Retinal pigment epithelial cell (primary cell): Measurements from ENCODE around the gene FBXL7.

Experiments used
- DNase-seq: peaks from one replicate; pipeline ENCODE4 v3.0.0-alpha.2; 2010; ENCODE audit warnings: low read depth
- H3K4me3 ChIP-seq: 2 replicates; pipeline ENCODE4 v1.5.1; 2011; ENCODE audit warnings: mild to moderate bottlenecking, low read length, control low read depth, moderate library complexity
- TF ChIP-seq, protein P1 (sequence below): conservative IDR thresholded peaks from 2 replicates; pipeline ENCODE4 v1.5.1; 2011; ENCODE audit warnings: low read depth, low read length, control low read depth, inconsistent platforms

FBXL7 gene

DNA sequence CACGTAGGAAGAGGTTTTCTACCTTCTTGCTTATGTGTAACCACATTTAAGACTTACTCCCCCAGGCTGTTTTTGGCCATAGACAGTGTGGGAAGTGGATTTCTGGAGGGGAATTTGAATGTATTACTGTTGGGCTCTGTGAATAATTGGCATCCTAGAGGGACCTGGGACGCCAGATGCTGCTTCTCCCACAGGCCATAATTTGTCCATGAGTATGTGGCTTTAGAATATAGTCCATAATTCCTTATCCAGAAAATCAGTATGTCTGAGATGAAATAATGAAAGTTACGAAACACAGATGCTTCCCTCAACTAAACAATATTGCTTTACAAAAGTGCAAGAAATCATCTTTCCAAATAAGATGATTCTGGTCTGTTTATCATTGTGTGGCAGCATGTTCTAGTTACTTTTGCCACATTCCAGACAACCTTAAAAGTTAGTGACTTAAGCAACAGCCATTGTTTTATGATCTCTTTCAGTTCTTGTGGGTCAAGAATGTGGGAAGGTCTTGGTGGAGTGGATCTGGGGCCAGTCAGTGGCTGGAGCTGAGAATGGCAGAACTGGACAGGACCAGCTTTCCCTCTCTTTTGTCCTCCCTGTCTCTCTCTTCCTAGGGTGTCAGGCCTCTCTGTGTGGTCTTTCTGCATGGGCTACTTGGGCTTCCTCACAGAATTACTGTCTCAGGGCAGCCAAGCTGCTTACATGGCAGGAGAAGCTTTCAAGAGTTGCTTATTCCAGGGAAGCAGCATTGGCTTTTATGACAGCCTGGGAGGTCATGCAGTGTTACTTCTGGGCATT lies 79.4 kb downstream of the FBXL7 start:
- TF ChIP-seq, protein P1, sequence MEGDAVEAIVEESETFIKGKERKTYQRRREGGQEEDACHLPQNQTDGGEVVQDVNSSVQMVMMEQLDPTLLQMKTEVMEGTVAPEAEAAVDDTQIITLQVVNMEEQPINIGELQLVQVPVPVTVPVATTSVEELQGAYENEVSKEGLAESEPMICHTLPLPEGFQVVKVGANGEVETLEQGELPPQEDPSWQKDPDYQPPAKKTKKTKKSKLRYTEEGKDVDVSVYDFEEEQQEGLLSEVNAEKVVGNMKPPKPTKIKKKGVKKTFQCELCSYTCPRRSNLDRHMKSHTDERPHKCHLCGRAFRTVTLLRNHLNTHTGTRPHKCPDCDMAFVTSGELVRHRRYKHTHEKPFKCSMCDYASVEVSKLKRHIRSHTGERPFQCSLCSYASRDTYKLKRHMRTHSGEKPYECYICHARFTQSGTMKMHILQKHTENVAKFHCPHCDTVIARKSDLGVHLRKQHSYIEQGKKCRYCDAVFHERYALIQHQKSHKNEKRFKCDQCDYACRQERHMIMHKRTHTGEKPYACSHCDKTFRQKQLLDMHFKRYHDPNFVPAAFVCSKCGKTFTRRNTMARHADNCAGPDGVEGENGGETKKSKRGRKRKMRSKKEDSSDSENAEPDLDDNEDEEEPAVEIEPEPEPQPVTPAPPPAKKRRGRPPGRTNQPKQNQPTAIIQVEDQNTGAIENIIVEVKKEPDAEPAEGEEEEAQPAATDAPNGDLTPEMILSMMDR, result no peak
- no peak for DNase-seq
- H3K4me3 ChIP-seq, result no peak overlapping the region

DNA sequence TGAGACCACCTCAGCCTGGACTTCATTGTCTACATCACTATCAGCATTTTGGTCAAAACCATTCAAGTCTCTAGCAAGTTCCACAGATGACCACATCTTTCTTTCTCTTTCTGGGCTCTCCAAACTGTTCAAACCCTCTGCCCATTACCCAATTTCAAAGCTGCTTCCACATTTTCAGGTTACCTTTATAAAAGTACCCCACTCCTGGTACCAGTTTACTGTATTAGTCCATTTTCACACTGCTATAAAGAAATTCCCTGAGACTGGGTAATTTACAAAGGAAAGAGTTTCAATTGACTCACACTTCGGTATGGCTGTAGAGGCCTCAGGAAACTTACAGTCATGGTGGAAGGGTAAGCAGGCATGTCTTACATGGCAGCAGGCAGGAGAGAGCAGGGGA lies 84.5 kb downstream of the FBXL7 start:
- TF ChIP-seq, protein P1, result no peak
- H3K4me3 ChIP-seq, result no peak overlapping the region
- no peak for DNase-seq

DNA sequence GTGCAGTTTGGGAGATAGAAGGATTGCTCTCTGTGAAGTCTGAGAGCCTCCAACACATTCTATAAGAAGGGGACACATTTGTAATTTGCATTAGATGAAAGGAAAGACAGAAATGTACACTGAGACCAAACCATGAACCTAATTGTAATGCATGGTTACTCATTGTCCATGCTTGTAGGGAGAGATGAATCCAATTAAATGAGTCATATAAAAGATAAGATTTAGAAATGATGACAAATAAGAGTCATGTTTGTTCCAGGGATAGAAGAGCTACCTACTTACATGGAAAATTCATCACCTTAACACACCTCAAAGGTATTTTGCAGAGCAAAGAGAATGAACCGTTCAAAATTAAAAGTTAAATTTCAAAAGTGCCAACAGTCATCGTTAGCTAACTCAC lies 85.1 kb downstream of the FBXL7 start:
- H3K4me3 ChIP-seq, result no peak overlapping the region
- TF ChIP-seq, protein P1, result no peak
- no peak for DNase-seq

DNA sequence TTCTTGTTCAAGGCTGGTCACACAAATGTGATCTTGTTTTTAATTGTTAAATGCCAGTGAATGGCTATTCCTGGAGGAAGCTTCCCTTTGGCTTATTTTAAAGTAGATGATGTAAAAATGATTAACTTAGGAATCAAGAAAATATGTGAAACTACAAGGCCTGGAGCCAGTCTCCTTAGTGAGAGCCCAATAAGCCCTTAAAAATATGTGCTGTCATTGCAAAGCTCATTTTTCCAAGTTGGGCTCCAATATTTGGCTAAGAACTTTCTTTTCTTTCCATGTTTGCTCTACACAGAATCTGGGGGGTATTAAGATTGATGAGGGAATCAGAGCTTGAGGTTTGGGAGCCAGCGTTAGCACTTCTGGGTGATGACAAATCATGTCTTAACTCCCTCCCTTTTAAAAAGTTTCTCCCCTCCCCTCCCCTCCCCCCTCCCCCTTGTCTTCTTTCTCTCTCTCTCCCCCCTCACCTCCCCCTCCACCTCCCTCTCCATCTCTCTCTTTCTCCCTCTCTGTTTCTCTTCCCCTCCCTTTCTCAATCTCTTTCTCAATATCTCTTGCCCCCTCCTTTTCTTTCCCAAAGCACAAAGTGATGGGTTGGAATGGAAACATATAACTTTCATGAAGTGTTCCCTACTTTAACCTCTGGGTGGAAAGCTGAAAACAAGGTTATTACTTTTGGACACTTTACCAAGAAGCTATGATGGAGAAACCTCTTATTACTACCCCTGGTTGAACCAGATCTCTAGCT lies 86.0 kb downstream of the FBXL7 start:
- no peak overlapping the region for H3K4me3 ChIP-seq
- TF ChIP-seq, protein P1, result no peak
- no peak for DNase-seq

DNA sequence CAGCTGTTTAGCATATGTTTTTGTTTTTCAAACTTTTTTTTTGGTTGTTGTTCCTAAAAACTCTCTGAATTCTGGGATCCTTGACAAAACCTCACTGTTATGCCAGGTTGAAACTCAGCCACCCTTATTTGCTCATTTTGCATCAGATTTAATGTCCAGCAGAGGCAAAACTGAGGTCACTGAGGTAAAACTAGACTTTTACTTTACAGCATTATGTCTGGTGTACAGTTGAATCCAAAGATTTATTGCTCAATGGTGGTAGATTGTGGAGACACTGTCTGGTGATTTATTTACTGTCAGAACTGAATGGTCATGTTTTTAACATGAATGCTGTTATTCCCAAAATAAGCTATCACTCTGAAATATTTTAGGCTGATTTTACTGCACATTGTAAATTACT lies 87.9 kb downstream of the FBXL7 start:
- TF ChIP-seq, protein P1, result no peak
- no peak overlapping the region for H3K4me3 ChIP-seq
- no peak for DNase-seq

DNA sequence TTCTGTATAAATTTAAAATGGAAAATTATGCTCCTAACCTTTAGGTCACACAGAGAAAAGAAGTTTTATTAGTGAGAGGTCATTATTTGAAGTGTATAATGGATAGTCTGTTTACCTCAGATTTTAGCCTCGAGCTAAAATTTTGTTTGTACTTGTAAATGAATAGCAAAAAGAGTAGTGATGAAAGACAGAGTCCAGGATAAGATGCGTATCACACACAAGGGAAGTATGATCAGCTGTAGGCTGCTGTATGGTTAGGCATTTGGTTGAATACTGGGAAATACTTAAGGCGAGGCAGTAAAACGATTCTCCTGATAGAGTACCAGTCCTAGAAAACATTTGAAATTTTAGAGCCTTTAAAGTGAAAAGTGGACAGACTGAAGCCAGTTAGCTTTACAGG lies 92.7 kb downstream of the FBXL7 start:
- TF ChIP-seq, protein P1, result no peak
- DNase-seq, result no peak
- no peak overlapping the region for H3K4me3 ChIP-seq
